Upper lobe of left lung (tissue), 6 donors: Measurements from ENCODE around the gene CLEC16A. TPM values are rescaled to one million over a fixed set of nuclear protein-coding genes. Genes with fewer than 3 reads are reported as not detected.

Source experiments
- ATAC-seq, 2 donors: fragments of 200-7000 bp; cut with Tn5 transposase; one replicate each; pipeline ENCODE4 v1.9.1; 2022; ENCODE audit warnings: mild to moderate bottlenecking in 2 of 2, moderate library complexity in 2 of 2; ENCODE audit not compliant: low FRiP score in 2 of 2
- DNase-seq, 2 donors: peaks; one replicate each; pipeline ENCODE4 v3.0.0-alpha.2; 2019 to 2020
- H3K27ac ChIP-seq, 4 donors: fragments of 200-600 bp; sonication (generic); one replicate each; pipeline ENCODE4 v1.5.1; 2016 to 2019
- H3K27me3 ChIP-seq, 4 donors: fragments of 200-600 bp; sonication (generic); one replicate each; pipeline ENCODE4 v1.5.1; 2017 to 2019
- H3K36me3 ChIP-seq, 4 donors: fragments of 200-600 bp; sonication (generic); one replicate each; pipeline ENCODE4 v1.5.1; 2016 to 2019
- H3K4me1 ChIP-seq, 4 donors: fragments of 200-600 bp; sonication (generic); one replicate each; pipeline ENCODE4 v1.5.1; 2018 to 2019
- H3K4me3 ChIP-seq, 4 donors: fragments of 200-600 bp; sonication (generic); one replicate each; pipeline ENCODE4 v1.5.1; 2017 to 2019; ENCODE audit warnings: mild to moderate bottlenecking in 2 of 4, moderate library complexity in 1 of 4
- H3K9me3 ChIP-seq, 4 donors: fragments of 200-600 bp; sonication (generic); one replicate each; pipeline ENCODE4 v1.5.1; 2018 to 2019
- EP300 ChIP-seq, 4 donors: sonication (generic); formaldehyde crosslinking; IDR thresholded peaks; one replicate each; pipeline ENCODE4 v1.5.1; 2017; ENCODE audit warnings: antibody characterized with exemption in 4 of 4, control low read depth in 2 of 4
- POLR2A ChIP-seq, 4 donors: fragments of 450-650 bp; IDR thresholded peaks; one replicate each; pipeline ENCODE4 v1.5.1; 2016 to 2017; ENCODE audit warnings: antibody characterized with exemption in 4 of 4, mild to moderate bottlenecking in 2 of 4
- POLR2AphosphoS5 ChIP-seq, 2 donors: sonication (generic); formaldehyde crosslinking; IDR thresholded peaks; one replicate each; pipeline ENCODE4 v1.5.1; 2017; ENCODE audit warnings: antibody characterized with exemption in 2 of 2
- WGBS, 2 donors: methylation state at CpG; one replicate each; pipeline ENCODE4 v1.1.5; 2017 to 2018; 5-methylcytosine and 5-hydroxymethylcytosine counted together
- total RNA-seq, 6 donors: library from RNA; depleted of rRNA in 4 of 6; stranded (reverse); fragments of >200 nt in 4 of 6; gene quantifications; one replicate each; pipeline versions ENCODE4 v1.1.0 to v1.2.1, GENCODE V29; 2016 to 2021
- TF ChIP-seq, protein P1 (sequence below), 6 experiments: fragments of 450-650 bp in 4 of 6; fragments of 200-600 bp in 2 of 6; sonication (generic) in 2 of 6; IDR thresholded peaks; one replicate each; pipeline ENCODE4 v1.5.1; 2016 to 2019; ENCODE audit warnings: antibody characterized with exemption in 6 of 6
- donor health status: DM: no; HTN: no; CAD: no; lungs with moderate emphysema.
- donor health status: DM: no; HTN: yes; CAD: no; lungs with severe emphysema.

CLEC16A gene
- total RNA-seq, 6 donors from 2014 or later = 33.3 to 85.9 (median 46.4) TPM

DNA sequence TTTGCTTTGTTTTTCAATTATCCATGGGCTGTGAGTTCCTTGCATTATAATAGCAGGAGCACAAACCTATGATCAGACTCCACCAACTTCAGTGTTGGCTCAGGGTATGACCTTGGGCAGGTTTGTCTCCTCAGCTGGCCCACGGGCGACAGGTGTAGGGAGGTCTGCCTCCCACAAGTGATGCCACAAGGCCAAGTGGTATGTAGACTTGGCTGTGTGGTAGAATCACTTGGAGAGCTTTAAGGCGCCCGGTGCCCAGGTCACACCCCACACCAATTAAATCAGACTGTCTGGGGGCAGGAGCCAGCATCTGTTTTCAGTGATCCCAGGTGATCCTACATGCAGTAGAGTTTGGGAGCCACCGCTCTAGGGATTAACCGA, 153.4 kb downstream of the CLEC16A start:
- H3K9me3 ChIP-seq = no peaks in the 10 kb centered on the region
- WGBS, 2 donors = 90 to 92% methylated on average over 2 to 6 of the region's 6 CpGs
- TF ChIP-seq, protein P1, sequence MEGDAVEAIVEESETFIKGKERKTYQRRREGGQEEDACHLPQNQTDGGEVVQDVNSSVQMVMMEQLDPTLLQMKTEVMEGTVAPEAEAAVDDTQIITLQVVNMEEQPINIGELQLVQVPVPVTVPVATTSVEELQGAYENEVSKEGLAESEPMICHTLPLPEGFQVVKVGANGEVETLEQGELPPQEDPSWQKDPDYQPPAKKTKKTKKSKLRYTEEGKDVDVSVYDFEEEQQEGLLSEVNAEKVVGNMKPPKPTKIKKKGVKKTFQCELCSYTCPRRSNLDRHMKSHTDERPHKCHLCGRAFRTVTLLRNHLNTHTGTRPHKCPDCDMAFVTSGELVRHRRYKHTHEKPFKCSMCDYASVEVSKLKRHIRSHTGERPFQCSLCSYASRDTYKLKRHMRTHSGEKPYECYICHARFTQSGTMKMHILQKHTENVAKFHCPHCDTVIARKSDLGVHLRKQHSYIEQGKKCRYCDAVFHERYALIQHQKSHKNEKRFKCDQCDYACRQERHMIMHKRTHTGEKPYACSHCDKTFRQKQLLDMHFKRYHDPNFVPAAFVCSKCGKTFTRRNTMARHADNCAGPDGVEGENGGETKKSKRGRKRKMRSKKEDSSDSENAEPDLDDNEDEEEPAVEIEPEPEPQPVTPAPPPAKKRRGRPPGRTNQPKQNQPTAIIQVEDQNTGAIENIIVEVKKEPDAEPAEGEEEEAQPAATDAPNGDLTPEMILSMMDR (IDR thresholded peaks at IDR 0.05) = no peak
- no peak for TF ChIP-seq POLR2AphosphoS5 (IDR thresholded peaks at IDR 0.05)
- TF ChIP-seq EP300 (IDR thresholded peaks at IDR 0.05) = no peak
- TF ChIP-seq POLR2A (IDR thresholded peaks at IDR 0.05) = no peak
- no peak for ATAC-seq
- H3K36me3 ChIP-seq = peaks cover 0 to 14% (median 2%) of the 10 kb centered on the region in 4 donors
- no peak overlapping the region for H3K27ac ChIP-seq
- no peaks in the 10 kb centered on the region for H3K27me3 ChIP-seq
- H3K4me1 ChIP-seq = peaks cover 21 to 38% (median 31%) of the 10 kb centered on the region in 4 donors
- H3K4me3 ChIP-seq = no peak overlapping the region
- no peak for DNase-seq

DNA sequence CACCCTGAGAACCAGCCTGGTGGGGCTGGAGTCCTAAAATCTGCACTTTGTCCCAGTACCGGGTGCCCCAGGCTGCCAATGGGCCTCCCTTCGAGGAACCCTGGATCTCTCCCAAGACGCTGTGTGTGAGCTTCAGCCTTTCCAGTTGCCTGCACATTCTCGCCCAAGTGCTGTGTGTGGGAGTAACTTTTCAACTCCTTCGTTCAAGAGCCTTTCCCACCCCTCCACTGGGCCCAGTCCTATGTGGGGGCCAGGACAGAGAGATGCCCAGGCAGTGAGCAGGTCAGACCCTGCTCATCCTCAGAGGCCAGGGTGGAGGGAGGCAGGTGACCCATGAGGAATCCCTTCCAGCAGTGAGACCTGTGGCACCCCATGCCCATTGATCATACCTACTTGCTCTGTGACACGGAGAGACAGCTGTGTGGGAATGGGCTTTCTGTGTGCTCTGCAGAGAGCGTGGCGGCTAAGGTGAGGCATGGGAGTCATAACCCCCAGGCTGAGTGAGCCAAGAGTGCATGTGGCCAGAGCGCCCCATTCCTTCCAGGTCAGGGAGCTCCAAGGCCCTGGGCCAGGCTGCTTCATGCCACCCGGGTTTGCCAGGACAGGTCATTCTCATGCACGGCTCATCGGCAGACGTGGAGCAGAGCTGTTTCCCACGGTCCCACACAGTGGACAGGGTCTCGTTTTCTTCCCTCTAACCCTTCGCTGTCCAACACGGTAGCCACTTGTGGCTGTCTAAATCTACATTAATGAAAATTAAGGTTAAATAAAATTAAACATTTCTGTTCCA, 154.4 kb downstream of the CLEC16A start:
- H3K27me3 ChIP-seq = no peaks in the 10 kb centered on the region
- TF ChIP-seq POLR2AphosphoS5 (IDR thresholded peaks at IDR 0.05) (no peak), EP300 (IDR thresholded peaks at IDR 0.05) (no peak), POLR2A (IDR thresholded peaks at IDR 0.05) (no peak)
- TF ChIP-seq, protein P1 (IDR thresholded peaks at IDR 0.05) = no peak
- H3K4me3 ChIP-seq = no peak overlapping the region
- ATAC-seq (no peak), DNase-seq (no peak)
- H3K27ac ChIP-seq = no peak overlapping the region
- WGBS, 2 donors = 90 to 91% methylated on average over 7 to 17 of the region's 17 CpGs
- no peaks in the 10 kb centered on the region for H3K9me3 ChIP-seq
- peaks cover 0 to 14% (median 2%) of the 10 kb centered on the region in 4 donors for H3K36me3 ChIP-seq
- H3K4me1 ChIP-seq = peaks cover 18 to 37% (median 33%) of the 10 kb centered on the region in 4 donors

DNA sequence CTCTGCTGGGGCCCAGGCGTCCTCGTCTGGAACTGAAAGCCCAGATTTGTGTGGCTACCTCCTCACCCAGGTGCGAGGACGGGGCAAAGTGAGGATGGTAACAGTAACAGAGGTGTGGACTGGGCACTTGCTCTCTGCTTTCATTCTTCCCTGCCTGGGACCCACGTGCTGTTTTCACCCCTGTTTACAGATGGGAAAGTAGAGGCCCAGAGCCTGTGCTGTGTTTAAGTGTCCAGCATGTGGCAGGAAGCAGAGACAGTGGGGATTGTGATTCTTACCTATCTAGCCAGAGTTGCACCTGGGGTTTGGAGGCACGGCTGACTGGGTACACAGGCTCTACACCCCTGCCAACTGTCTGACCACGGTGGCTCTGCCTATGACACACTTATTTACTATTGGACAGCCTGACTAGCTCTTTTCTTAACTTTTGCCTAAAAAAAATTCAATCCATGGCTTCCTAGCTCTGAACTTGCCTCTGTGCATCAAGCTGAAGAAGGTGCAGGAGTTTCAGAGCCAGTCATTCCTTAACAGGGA, 155.4 kb downstream of the CLEC16A start:
- 80 to 87% methylated on average over 7 of the region's 7 CpGs for WGBS, 2 donors
- H3K4me3 ChIP-seq = no peak overlapping the region
- H3K9me3 ChIP-seq = no peaks in the 10 kb centered on the region
- peak overlapping the region in 2 of 4 donors; percentile 31 to 46 for H3K27ac ChIP-seq
- H3K27me3 ChIP-seq = no peaks in the 10 kb centered on the region
- no peak for DNase-seq
- TF ChIP-seq POLR2AphosphoS5 (IDR thresholded peaks at IDR 0.05) (no peak), POLR2A (IDR thresholded peaks at IDR 0.05) (no peak), EP300 (IDR thresholded peaks at IDR 0.05) (no peak)
- TF ChIP-seq, protein P1 (IDR thresholded peaks at IDR 0.05) = no peak
- H3K4me1 ChIP-seq = peaks cover 21 to 37% (median 33%) of the 10 kb centered on the region in 4 donors
- peaks cover 0 to 14% (median 2%) of the 10 kb centered on the region in 4 donors for H3K36me3 ChIP-seq
- no peak for ATAC-seq

DNA sequence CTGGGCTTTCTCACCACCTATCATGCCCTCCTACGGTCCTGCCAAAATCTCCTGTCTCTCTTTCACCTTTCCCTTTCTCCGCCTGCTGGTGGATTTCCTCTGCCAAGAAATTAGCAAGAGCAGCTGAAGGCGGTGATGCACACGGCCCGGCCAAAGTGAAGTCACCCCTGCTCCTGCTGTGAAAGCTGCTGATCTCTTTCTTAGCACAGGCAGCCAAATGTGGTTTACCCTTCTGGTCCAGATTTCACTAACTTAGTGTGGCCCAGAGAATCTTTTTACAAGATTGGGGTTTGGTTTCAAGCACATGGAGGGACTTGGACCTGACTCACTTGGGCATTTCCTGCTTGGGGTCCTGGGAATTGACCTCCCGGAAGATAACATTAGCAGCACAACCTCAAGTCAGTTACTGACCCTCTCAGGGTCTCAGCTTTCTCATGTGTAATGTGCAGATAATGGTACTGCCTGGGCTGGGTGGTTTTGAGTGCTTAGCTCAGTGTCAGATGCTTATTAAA, 155.9 kb downstream of the CLEC16A start:
- Histone ChIP-seq H3K36me3 (peaks cover 0 to 12% (median 2%) of the 10 kb centered on the region in 4 donors), H3K27me3 (no peaks in the 10 kb centered on the region), H3K27ac (peak overlapping the region in 2 of 4 donors; percentile 31 to 46), H3K9me3 (no peaks in the 10 kb centered on the region), H3K4me1 (peaks cover 21 to 41% (median 36%) of the 10 kb centered on the region in 4 donors), H3K4me3 (no peak overlapping the region)
- DNase-seq = no peak
- 69 to 76% methylated on average over 5 to 6 of the region's 6 CpGs for WGBS, 2 donors
- ATAC-seq = peak in 1 of 2 donors; percentile 59
- TF ChIP-seq, protein P1 (IDR thresholded peaks at IDR 0.05) = peak in 1 of 6 experiments; percentile 10
- no peak for TF ChIP-seq POLR2A (IDR thresholded peaks at IDR 0.05)
